Fibroblast of lung (primary cell): ENCODE results near the gene FGR. TPM values are rescaled to one million over a fixed set of nuclear protein-coding genes. Genes with fewer than 3 reads are reported as not detected.

Experiments used
- DNase-seq, 2 donors: peaks; one replicate each; pipeline versions ENCODE4 v3.0.0 to v3.0.0-alpha.2; 2010; ENCODE audit warnings: low read depth in 2 of 2
- H2AFZ ChIP-seq: 2 replicates; pipeline ENCODE4 v1.5.1; 2012; ENCODE audit warnings: low read length, control low read depth, inconsistent platforms
- H3K27ac ChIP-seq: 2 replicates; pipeline ENCODE4 v1.5.1; 2011; ENCODE audit warnings: low read length, control low read depth; ENCODE audit not compliant: insufficient read depth
- H3K27me3 ChIP-seq: 2 replicates; pipeline ENCODE4 v1.5.1; 2011; ENCODE audit warnings: mild to moderate bottlenecking, low read length; ENCODE audit not compliant: control insufficient read depth, insufficient read depth
- H3K36me3 ChIP-seq: 2 replicates; pipeline ENCODE4 v1.5.1; 2011; ENCODE audit warnings: low read length; ENCODE audit not compliant: control insufficient read depth, insufficient read depth
- H3K4me1 ChIP-seq: 2 replicates; pipeline ENCODE4 v1.5.1; 2011; ENCODE audit warnings: low read length; ENCODE audit not compliant: control insufficient read depth, insufficient read depth; ENCODE audit errors: extremely low read depth
- H3K4me2 ChIP-seq: 2 replicates; pipeline ENCODE4 v1.5.1; 2011; ENCODE audit warnings: low read length, control low read depth; ENCODE audit not compliant: insufficient read depth; ENCODE audit errors: extremely low read depth
- H3K4me3 ChIP-seq, 4 experiments: fragments of 200-600 bp in 1 of 4; sonication (generic) in 1 of 4; replicated peaks in 1 of 4; 2 replicates each; pipeline ENCODE4 v1.5.1; 2011 to 2016; ENCODE audit warnings: low read length in 4 of 4, low read depth in 3 of 4, mild to moderate bottlenecking in 3 of 4, control low read depth in 2 of 4, inconsistent platforms in 1 of 4, mixed read lengths in 1 of 4; ENCODE audit not compliant: insufficient read depth in 1 of 4; ENCODE audit errors: control extremely low read depth in 1 of 4
- H3K79me2 ChIP-seq: 2 replicates; pipeline ENCODE4 v1.5.1; 2012; ENCODE audit warnings: mild to moderate bottlenecking, low read length, inconsistent platforms; ENCODE audit not compliant: control insufficient read depth, insufficient read depth
- H3K9ac ChIP-seq: 2 replicates; pipeline ENCODE4 v1.5.1; 2011; ENCODE audit warnings: mild to moderate bottlenecking, low read length, control low read depth; ENCODE audit not compliant: insufficient read depth
- H3K9me3 ChIP-seq: 2 replicates; pipeline ENCODE4 v1.5.1; 2012; ENCODE audit warnings: low read depth, low read length; ENCODE audit not compliant: control insufficient read depth, insufficient read depth
- H4K20me1 ChIP-seq: 2 replicates; pipeline ENCODE4 v1.5.1; 2011; ENCODE audit warnings: low read length; ENCODE audit not compliant: control insufficient read depth, insufficient read depth; ENCODE audit errors: extremely low read depth
- EZH2 ChIP-seq: IDR thresholded peaks from 2 replicates; pipeline ENCODE4 v1.5.1; 2012; ENCODE audit warnings: low read length, control low read depth, mild to moderate bottlenecking; ENCODE audit errors: missing control alignments
- polyA plus RNA-seq, 2 donors: library from polyadenylated mRNA; depleted of rRNA in 1 of 2; stranded (reverse) in 1 of 2; unstranded in 1 of 2; fragments of >200 nt; gene quantifications; 2 replicates each; pipeline ENCODE4 v1.2.1, GENCODE V29; 2011 to 2012; ENCODE audit warnings: missing spikeins in 1 of 2
- total RNA-seq: library from RNA; depleted of rRNA; stranded (reverse); fragments of >200 nt; gene quantifications from 2 replicates; pipeline ENCODE4 v1.2.1, GENCODE V29; 2014
- TF ChIP-seq, protein P1 (sequence below), 2 donors: IDR thresholded peaks in 1 of 2; conservative IDR thresholded peaks in 1 of 2; 1 replicate in 1 of 2; 2 replicates in 1 of 2; pipeline ENCODE4 v1.5.1; 2011 to 2012; ENCODE audit warnings: low read length in 2 of 2, control low read depth in 1 of 2, inconsistent platforms in 1 of 2, low read depth in 1 of 2, mild to moderate bottlenecking in 1 of 2

The FGR gene
- total and polyA plus RNA-seq, 2 donors (not counting 1 experiment from before 2014, with no cell fraction given) = not detected

DNA sequence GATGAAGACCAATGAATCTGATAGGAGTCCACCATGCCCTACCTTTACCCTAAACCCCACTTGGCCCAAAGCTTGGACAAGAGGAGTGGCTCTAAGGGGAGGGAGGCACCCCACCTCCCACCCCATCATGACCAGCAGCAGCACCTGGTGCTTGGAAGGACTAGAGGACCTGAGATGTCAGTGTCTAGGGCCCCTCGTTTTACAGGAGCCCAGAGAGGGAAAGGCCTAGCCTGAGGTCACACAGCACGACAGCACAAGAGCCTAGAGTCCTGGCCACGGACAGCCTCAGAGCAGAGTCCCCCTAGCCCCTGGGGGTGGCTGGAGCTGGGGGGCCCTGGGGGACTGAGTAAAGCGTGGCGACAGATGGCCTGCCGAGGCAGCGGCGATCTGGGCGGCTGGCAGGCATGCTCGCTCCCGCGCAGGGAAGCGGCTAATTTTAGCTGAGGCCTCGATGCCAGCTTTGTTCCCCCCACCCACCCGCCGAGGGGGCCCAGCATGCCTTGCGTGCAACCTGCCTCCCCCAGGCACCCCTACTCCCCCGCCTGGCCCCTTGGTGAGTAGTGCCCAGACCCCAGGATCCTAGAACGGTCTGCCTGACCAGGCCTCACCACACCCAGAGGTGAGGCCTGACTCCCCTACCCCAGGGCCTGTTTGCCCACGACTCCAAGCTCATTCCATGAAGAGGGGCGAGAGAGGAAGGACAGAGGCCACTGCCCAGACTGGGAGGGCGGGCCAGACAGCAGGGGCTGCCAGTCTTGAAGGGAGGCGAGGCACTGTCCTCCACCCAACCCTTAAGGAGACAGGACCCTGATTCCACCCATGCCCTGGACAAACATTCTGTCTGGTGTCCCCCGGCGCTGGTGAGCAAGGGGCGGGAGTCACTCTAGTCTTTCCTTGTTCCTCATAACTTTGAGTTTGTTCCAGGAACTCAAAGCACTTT is 70.0 kb downstream of the FGR start:
- TF ChIP-seq, protein P1, sequence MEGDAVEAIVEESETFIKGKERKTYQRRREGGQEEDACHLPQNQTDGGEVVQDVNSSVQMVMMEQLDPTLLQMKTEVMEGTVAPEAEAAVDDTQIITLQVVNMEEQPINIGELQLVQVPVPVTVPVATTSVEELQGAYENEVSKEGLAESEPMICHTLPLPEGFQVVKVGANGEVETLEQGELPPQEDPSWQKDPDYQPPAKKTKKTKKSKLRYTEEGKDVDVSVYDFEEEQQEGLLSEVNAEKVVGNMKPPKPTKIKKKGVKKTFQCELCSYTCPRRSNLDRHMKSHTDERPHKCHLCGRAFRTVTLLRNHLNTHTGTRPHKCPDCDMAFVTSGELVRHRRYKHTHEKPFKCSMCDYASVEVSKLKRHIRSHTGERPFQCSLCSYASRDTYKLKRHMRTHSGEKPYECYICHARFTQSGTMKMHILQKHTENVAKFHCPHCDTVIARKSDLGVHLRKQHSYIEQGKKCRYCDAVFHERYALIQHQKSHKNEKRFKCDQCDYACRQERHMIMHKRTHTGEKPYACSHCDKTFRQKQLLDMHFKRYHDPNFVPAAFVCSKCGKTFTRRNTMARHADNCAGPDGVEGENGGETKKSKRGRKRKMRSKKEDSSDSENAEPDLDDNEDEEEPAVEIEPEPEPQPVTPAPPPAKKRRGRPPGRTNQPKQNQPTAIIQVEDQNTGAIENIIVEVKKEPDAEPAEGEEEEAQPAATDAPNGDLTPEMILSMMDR (conservative IDR thresholded peaks at IDR 0.05 in 1 of 2, IDR thresholded peaks at IDR 0.05 in 1 of 2; ENCODE audit: low read depth in 1 of 2, low read length in 2 of 2) = no peak
- no peak for TF ChIP-seq EZH2
- peaks cover 80% of the 10 kb centered on the region for H3K4me1 ChIP-seq
- no peaks in the 10 kb centered on the region for H3K27me3 ChIP-seq
- no peak overlapping the region for H2AFZ ChIP-seq
- peaks cover 42% of the 10 kb centered on the region for H3K79me2 ChIP-seq
- H4K20me1 ChIP-seq = no peaks in the 10 kb centered on the region
- no peaks in the 10 kb centered on the region for H3K36me3 ChIP-seq
- no peak overlapping the region for H3K9ac ChIP-seq
- H3K4me3 ChIP-seq = no peak overlapping the region
- H3K4me2 ChIP-seq = peak overlapping the region; percentile 75
- DNase-seq = no peak
- peak overlapping the region; percentile 47 for H3K27ac ChIP-seq
- no peaks in the 10 kb centered on the region for H3K9me3 ChIP-seq

DNA sequence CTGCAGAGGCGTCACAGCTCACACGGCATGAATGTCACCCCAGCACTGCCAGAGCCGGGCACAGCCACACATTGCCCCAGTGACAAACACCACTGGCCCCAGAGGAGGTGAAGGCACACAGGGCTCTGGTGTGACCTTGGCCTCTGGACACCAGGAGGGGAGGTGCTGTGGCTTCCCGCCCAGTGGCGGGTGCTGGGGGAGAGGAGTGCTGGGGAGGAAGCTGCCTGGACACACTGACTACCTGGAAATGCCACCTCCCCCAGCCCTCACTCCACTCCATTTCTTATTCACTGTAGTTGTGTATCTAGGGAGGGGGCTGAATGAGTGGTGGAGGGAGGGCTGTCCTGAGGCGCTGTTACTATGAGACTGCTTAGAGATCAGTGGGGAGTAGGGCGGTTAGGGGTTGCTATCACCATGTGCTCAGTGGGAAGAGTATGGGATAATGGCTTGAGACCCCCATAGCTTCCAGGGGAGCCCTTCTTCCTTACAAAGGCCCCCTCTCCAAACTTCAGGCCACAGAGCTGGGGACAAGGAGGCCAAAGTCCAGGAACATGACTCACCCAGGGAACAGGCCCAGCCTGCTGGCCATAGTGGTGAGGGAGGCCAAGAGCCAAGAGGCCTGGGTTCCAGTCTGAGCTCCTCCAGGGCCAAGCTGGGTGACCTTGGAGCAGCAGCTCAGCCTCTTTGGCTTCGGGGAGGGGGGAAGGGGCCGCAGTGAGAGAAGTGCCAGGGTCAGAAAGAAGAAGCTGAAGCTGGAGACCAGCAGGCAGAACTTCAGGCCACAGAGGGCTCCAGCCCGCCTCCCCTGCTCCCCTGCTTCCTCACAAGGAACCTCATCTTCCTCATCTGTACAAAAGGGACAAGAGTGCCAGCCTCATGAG is 71.2 kb downstream of the FGR start:
- TF ChIP-seq EZH2 = no peak
- TF ChIP-seq, protein P1 (conservative IDR thresholded peaks at IDR 0.05 in 1 of 2, IDR thresholded peaks at IDR 0.05 in 1 of 2; ENCODE audit: low read depth in 1 of 2, low read length in 2 of 2) = no peak
- Histone ChIP-seq H3K27ac (peak overlapping the region; percentile 47), H3K4me1 (peaks cover 76% of the 10 kb centered on the region), H4K20me1 (no peaks in the 10 kb centered on the region), H3K79me2 (peaks cover 42% of the 10 kb centered on the region), H3K27me3 (no peaks in the 10 kb centered on the region), H3K36me3 (no peaks in the 10 kb centered on the region), H3K4me2 (peak overlapping the region; percentile 75), H3K4me3 (peak overlapping the region in 1 of 4 experiments; percentile 22), H2AFZ (no peak overlapping the region), H3K9me3 (no peaks in the 10 kb centered on the region), H3K9ac (no peak overlapping the region)
- peak; percentile 56 to 58 for DNase-seq

DNA sequence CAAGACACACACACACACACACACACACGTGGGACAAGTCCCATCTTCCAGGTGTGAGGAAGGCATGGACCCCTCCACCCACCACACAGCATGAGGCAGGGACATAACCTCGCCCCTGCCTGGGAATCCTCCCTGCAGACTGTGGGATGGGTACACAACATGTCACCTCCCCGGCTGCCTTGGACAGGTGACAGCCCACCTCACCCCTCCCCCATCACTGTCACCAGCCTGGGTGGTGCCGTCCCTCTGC is 71.7 kb downstream of the FGR start:
- Histone ChIP-seq H3K27ac (peak overlapping the region; percentile 47), H3K9ac (no peak overlapping the region), H3K27me3 (no peaks in the 10 kb centered on the region), H3K4me3 (no peak overlapping the region), H4K20me1 (no peaks in the 10 kb centered on the region), H2AFZ (no peak overlapping the region), H3K36me3 (no peaks in the 10 kb centered on the region), H3K4me2 (no peak overlapping the region), H3K9me3 (no peaks in the 10 kb centered on the region), H3K4me1 (peaks cover 73% of the 10 kb centered on the region), H3K79me2 (peaks cover 42% of the 10 kb centered on the region)
- TF ChIP-seq, protein P1 (conservative IDR thresholded peaks at IDR 0.05 in 1 of 2, IDR thresholded peaks at IDR 0.05 in 1 of 2; ENCODE audit: low read depth in 1 of 2, low read length in 2 of 2) = no peak
- no peak for TF ChIP-seq EZH2
- no peak for DNase-seq
